ENCODE measurements around the gene FHIP1B.

DNA sequence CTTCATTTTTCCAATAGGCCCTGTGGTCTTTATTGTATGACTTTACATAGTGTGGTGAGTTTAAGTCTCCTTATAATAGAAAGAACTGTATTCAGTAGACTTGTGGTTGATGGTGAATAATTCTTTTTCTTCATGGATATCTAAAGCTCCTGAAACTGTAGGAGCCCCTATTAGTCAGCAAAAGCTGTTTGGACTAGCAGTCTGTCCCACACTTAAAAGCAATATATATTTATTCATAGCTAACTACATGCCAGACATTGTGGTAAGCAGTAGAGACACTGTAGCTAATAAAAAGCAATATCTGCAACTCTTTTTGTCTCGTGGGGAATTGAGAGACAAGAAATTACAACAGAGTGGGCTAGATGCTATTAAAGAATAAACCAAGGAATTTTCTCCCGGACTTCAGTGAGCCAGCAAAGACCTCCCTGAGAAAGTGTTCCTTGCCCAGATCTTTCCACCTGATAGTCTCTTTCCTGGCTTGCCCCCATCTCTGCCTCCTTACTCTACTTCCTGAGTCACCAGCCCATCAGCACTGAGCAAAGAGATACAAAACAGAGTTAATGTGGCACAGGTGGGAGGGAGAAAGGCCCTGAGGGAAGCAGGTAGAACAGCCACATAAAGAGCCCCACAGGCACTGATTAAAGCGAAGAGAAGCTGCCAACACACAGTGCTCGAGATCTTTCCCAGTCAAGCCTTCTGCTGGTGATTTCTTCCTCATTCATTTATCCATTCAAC, 36.8 kb downstream of the FHIP1B start:
- TF ChIP-seq POLR2AphosphoS5 (IDR thresholded peaks at IDR 0.05) (no peak), POLR2A (IDR thresholded peaks at IDR 0.05) (no peak)
- TF ChIP-seq, protein P1, sequence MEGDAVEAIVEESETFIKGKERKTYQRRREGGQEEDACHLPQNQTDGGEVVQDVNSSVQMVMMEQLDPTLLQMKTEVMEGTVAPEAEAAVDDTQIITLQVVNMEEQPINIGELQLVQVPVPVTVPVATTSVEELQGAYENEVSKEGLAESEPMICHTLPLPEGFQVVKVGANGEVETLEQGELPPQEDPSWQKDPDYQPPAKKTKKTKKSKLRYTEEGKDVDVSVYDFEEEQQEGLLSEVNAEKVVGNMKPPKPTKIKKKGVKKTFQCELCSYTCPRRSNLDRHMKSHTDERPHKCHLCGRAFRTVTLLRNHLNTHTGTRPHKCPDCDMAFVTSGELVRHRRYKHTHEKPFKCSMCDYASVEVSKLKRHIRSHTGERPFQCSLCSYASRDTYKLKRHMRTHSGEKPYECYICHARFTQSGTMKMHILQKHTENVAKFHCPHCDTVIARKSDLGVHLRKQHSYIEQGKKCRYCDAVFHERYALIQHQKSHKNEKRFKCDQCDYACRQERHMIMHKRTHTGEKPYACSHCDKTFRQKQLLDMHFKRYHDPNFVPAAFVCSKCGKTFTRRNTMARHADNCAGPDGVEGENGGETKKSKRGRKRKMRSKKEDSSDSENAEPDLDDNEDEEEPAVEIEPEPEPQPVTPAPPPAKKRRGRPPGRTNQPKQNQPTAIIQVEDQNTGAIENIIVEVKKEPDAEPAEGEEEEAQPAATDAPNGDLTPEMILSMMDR (IDR thresholded peaks at IDR 0.05) = no peak
